Fibroblast of pulmonary artery (primary cell): ENCODE data around the gene HDHD2.

Source experiments
- DNase-seq: peaks from one replicate; pipeline ENCODE4 v3.0.0-alpha.2; 2010; ENCODE audit warnings: low read depth
- H3K4me3 ChIP-seq: replicated peaks from 2 replicates; pipeline ENCODE4 v1.5.1; 2011; ENCODE audit warnings: low read depth, mild to moderate bottlenecking, control low read depth, low read length, moderate library complexity
- CTCF ChIP-seq: IDR thresholded peaks from 2 replicates; pipeline ENCODE4 v1.5.1; 2011; ENCODE audit warnings: mild to moderate bottlenecking, control low read depth, low read length, inconsistent platforms; ENCODE audit errors: missing control alignments

HDHD2 gene

GRCh38 chr18:47118981-47119380 lies 31.3 kb downstream of the HDHD2 start:
- no peak overlapping the region for H3K4me3 ChIP-seq
- peak; percentile 26 for DNase-seq
- no peak for TF ChIP-seq CTCF

- H3K4me3 ChIP-seq, result no peak overlapping the region
- TF ChIP-seq CTCF, result no peak
- no peak for DNase-seq
These were observed 35.1 kb downstream of the HDHD2 start for GRCh38 chr18:47115205-47115604.

- no peak for TF ChIP-seq CTCF
- no peak overlapping the region for H3K4me3 ChIP-seq
- no peak for DNase-seq
These were observed 36.3 kb downstream of the HDHD2 start for GRCh38 chr18:47113796-47114540.

- TF ChIP-seq CTCF, result no peak
- no peak overlapping the region for H3K4me3 ChIP-seq
- DNase-seq, result no peak
These were observed 39.6 kb downstream of the HDHD2 start for GRCh38 chr18:47110492-47111274.

- no peak overlapping the region for H3K4me3 ChIP-seq
- TF ChIP-seq CTCF, result no peak
- no peak for DNase-seq
These were observed 40.6 kb downstream of the HDHD2 start for GRCh38 chr18:47109720-47110119.

GRCh38 chr18:47108998-47109405 lies 41.3 kb downstream of the HDHD2 start:
- no peak for TF ChIP-seq CTCF
- no peak for DNase-seq

More at GRCh38 chr18:47108998-47109405, 41.3 kb downstream of the HDHD2 start:
- H3K4me3 ChIP-seq, result no peak overlapping the region
